Activated T-helper 1 cell treated with anti-CD3 and anti-CD28 coated beads, Interleukin-2, amount 50 U/mL, for 16 hours (primary cell): ENCODE results near the gene INSRR.

Source experiments
- DNase-seq, 2 donors: peaks; one replicate each; pipeline ENCODE4 v3.0.0-alpha.2; 2020; ENCODE audit warnings: low read depth in 1 of 2, low spot score in 1 of 2

The INSRR gene

GRCh38 chr1:156894711-156895454 is 36.0 kb upstream of the INSRR start:
- DNase-seq: no peak

GRCh38 chr1:156894001-156894400 is 35.1 kb upstream of the INSRR start:
- DNase-seq: no peak

GRCh38 chr1:156893048-156893953 is 34.4 kb upstream of the INSRR start, which contains the start of gene PEAR1:
Gene PEAR1 (plus strand): TSS chr1:156893718. CDS start chr1:156903927, 10,209 bp downstream.
- DNase-seq: no peak

- peak; percentile 69 to 74 for DNase-seq
Observed at GRCh38 chr1:156892190-156893047, 33.5 kb upstream of the INSRR start.

GRCh38 chr1:156889802-156890580 is 31.1 kb upstream of the INSRR start:
- peak; percentile 20 to 22 for DNase-seq

- DNase-seq: no peak
Observed at GRCh38 chr1:156887734-156888133, 28.8 kb upstream of the INSRR start.

GRCh38 chr1:156887317-156887716 is 28.4 kb upstream of the INSRR start:
- no peak for DNase-seq

- DNase-seq: no peak
Observed at GRCh38 chr1:156886583-156887281, 27.8 kb upstream of the INSRR start.

- no peak for DNase-seq
Observed at GRCh38 chr1:156885880-156886355, 27.0 kb upstream of the INSRR start.

GRCh38 chr1:156885314-156885713 is 26.4 kb upstream of the INSRR start:
- no peak for DNase-seq

GRCh38 chr1:156884560-156885184 is 25.8 kb upstream of the INSRR start:
- DNase-seq: no peak

GRCh38 chr1:156883919-156884318 is 25.0 kb upstream of the INSRR start:
- no peak for DNase-seq

GRCh38 chr1:156882543-156882942 is 23.6 kb upstream of the INSRR start:
- no peak for DNase-seq

GRCh38 chr1:156881663-156882062 is 22.7 kb upstream of the INSRR start:
- no peak for DNase-seq

GRCh38 chr1:156881101-156881500 is 22.2 kb upstream of the INSRR start:
- no peak for DNase-seq

GRCh38 chr1:156880473-156880872 is 21.6 kb upstream of the INSRR start:
- no peak for DNase-seq

GRCh38 chr1:156879876-156880275 is 21.0 kb upstream of the INSRR start:
- no peak for DNase-seq

GRCh38 chr1:156877433-156878170 is 18.7 kb upstream of the INSRR start:
- DNase-seq: no peak

GRCh38 chr1:156876281-156876680 is 17.4 kb upstream of the INSRR start:
- no peak for DNase-seq
